ENCODE data around the gene OSTM1.

GRCh38 chr6:108039681-108040080 lies 34.9 kb downstream of the OSTM1 start:
- no peak for TF ChIP-seq CTCF (conservative IDR thresholded peaks at IDR 0.05)
- no peak for TF ChIP-seq ZFX (IDR thresholded peaks at IDR 0.05)

Data from C4-2B (cell line).